ENCODE measurements around the gene SLC17A7. TPM values are rescaled to one million over a fixed set of nuclear protein-coding genes. Genes with fewer than 3 reads are reported as not detected.

SLC17A7 gene
- polyA plus RNA-seq, 6 donors from 2014 or later = not detected

DNA sequence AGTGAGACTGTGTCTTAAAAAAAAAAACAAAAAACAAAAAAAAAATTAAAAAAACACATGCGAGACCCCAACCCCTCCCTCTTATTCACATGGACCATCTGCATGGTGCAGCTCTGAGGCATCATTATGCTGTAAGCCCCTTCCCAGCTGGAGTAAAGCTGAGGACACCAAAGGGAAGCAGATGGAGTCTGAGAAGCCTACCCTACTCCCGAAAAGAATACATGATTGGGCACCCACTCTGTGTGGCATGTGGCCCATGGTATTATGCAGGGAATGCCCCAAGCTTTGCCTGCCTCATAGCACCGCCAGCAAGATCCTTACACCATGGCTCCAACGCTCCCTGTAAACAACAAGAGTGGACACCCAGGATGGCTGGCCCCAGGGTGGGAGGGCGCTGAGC is 22.8 kb downstream of the SLC17A7 start:
- Mint-ChIP-seq H3K27ac (no peak overlapping the region), H3K9me3 (peaks cover 0 to 5% (median 0%) of the 10 kb centered on the region in 7 donors), H3K27me3 (peaks cover 45 to 75% (median 71%) of the 10 kb centered on the region in 3 donors), H3K4me1 (peaks cover 39 to 51% (median 49%) of the 10 kb centered on the region in 3 donors), H3K4me3 (no peak overlapping the region), H3K36me3 (peaks cover 0 to 19% of the 10 kb centered on the region in 2 donors)
- DNase-seq = no peak
- no peak for ATAC-seq (ENCODE audit: low read depth in 2 of 2)

DNA sequence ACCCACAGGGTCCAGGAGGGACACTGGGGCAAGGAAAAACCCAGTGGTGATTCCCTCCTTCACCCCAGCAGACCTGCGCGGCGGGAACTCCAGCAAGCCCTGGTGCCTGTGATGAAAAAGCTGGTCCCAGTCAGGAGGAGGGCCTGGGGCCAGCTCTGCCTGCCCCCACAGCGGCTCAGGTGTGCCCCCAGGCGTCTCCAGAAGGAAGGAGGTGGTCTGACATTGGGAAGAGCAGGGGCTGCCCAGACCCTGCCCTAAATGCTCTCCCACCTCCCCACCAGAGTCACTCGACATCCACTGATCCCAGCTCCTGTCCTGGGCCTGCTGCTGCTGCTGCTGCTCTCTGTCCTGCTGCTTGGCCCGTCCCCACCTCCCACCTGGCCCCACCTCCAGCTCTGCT is 24.2 kb downstream of the SLC17A7 start:
- Mint-ChIP-seq H3K4me3 (peak overlapping the region in 1 of 8 donors; percentile 35), H3K9me3 (peaks cover 0 to 2% (median 0%) of the 10 kb centered on the region in 7 donors), H3K27ac (no peak overlapping the region)

DNA sequence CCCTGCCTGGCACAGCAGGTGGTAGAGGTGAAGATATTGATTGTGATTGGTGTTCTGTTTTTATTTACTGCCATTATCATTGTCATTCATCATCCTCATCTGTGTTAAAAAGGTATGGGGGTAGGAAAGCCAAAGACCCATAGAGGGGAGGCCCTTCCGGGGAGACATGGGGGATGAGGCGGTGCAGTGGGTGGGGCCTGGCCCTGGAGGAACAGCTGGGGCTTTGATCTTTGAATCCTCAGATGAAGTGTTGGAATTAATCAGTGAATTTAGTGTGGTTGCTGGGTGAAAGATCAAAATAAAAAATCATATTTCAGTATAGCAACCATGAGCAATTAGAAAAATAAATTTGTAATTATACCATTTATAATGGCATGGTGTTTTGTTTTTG is 25.5 kb downstream of the SLC17A7 start:
- peaks cover 35 to 52% (median 43%) of the 10 kb centered on the region in 3 donors for H3K4me1 Mint-ChIP-seq
- DNase-seq = no peak
- no peak for ATAC-seq (ENCODE audit: low read depth in 2 of 2)
- peaks cover 0 to 11% of the 10 kb centered on the region in 2 donors for H3K36me3 Mint-ChIP-seq
- peaks cover 29 to 48% (median 44%) of the 10 kb centered on the region in 3 donors for H3K27me3 Mint-ChIP-seq
- peak overlapping the region in 1 of 8 donors; percentile 53 for H3K4me3 Mint-ChIP-seq
- peaks cover 0 to 2% (median 0%) of the 10 kb centered on the region in 7 donors for H3K9me3 Mint-ChIP-seq
- H3K27ac Mint-ChIP-seq = no peak overlapping the region

More for the DNA sequence above, 24.2 kb downstream of the SLC17A7 start:
- peaks cover 0 to 19% of the 10 kb centered on the region in 2 donors for H3K36me3 Mint-ChIP-seq
- H3K4me1 Mint-ChIP-seq = peaks cover 36 to 51% (median 42%) of the 10 kb centered on the region in 3 donors
- peaks cover 39 to 60% (median 57%) of the 10 kb centered on the region in 3 donors for H3K27me3 Mint-ChIP-seq
- DNase-seq (no peak), ATAC-seq (ENCODE audit: low read depth in 2 of 2) (no peak)

DNA sequence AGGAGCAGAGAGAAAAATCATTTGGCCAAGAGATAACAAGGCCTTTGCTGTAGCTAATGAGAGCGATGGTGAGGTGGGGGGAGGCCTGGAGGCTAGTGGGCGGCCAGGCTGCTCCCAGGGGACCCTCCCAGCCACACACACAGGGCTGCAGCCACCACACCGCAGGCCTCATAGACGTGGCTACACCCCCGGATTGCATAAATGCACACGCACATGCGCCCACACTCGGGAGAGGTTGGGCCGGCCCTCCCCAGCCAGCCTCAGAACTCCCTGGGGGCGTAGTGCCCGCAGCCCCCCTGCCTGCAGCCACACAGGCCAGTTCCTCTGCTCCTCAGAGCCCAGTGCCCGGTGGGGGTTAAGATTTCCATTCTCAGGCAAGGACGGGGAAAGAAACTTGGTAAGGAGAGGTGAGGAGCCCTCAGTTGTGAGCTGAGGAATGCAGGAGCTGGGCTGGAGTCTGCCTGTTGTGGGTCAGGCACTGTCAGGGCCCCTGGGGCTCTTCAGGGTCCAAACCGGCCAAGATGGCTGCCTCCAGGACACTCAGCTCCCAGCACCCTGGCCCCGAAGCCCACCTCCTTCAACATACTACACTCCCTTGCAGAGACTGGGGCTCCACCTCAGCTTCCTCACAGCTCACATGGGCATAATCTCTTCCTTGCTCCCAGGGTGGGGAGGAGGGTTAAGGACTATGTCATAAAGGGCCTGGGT is 26.1 kb downstream of the SLC17A7 start:
- no peak for DNase-seq
- ATAC-seq (ENCODE audit: low read depth in 2 of 2) = peak; percentile 35 to 63

DNA sequence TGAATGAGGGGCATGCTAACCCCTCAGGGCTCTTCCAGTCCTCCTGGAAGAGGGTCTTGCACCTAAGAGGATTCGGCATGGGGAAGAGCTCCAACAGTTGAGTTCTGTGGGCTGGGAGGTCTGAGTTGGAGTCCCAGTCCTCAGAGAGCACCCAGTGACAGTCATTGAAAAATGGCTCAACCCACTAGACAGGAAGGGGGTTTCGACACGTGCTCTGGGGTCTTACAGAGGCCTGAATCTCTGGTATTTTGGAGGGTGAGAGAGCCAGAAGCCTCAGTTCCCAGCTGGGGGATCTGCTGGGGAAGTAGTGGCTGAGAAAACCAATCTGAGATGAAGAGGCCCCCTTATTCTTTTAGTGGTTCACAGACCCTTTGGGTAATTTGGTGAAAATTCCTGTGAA is 27.1 kb downstream of the SLC17A7 start:
- H3K36me3 Mint-ChIP-seq = no peaks in the 10 kb centered on the region
- H3K27me3 Mint-ChIP-seq = peaks cover 15 to 32% (median 28%) of the 10 kb centered on the region in 3 donors
- H3K9me3 Mint-ChIP-seq = peaks cover 0 to under 1% (median 0%) of the 10 kb centered on the region in 7 donors
- H3K4me3 Mint-ChIP-seq = no peak overlapping the region
- H3K27ac Mint-ChIP-seq = no peak overlapping the region
- H3K4me1 Mint-ChIP-seq = peaks cover 33 to 52% (median 47%) of the 10 kb centered on the region in 3 donors
- no peak for DNase-seq
- no peak for ATAC-seq (ENCODE audit: low read depth in 2 of 2)

More for the DNA sequence above, 26.1 kb downstream of the SLC17A7 start:
- Mint-ChIP-seq H3K9me3 (peaks cover 0 to 2% (median 0%) of the 10 kb centered on the region in 7 donors), H3K36me3 (peaks cover 0 to 9% of the 10 kb centered on the region in 2 donors), H3K4me1 (peaks cover 32 to 51% (median 41%) of the 10 kb centered on the region in 3 donors), H3K4me3 (peak overlapping the region in 1 of 8 donors; percentile 50), H3K27me3 (peaks cover 25 to 42% (median 38%) of the 10 kb centered on the region in 3 donors), H3K27ac (no peak overlapping the region)

DNA sequence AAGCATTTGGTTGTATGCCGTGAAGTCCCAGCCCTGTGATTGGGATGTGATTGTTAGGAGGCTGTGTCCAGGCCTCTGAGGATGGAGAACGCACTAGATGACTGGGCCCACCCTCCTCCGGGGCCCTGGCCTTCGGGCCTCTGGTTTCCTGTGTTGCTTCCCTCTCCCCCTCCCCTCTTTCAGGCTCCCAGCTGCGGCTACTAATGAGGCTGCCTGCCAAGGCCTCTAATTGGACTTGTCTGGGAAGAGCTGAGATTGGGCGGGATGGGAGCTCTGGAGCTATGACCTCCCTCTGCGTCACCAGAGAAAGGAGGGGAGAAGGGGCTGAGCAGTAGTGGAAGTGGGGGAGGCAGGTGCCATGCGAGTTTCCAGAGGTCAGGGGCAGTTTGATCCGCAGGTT is 28.0 kb downstream of the SLC17A7 start:
- peaks cover 9 to 23% (median 19%) of the 10 kb centered on the region in 3 donors for H3K27me3 Mint-ChIP-seq
- H3K9me3 Mint-ChIP-seq = peaks cover 0 to 1% (median 0%) of the 10 kb centered on the region in 7 donors
- H3K36me3 Mint-ChIP-seq = no peaks in the 10 kb centered on the region
- no peak for ATAC-seq (ENCODE audit: low read depth in 2 of 2)
- peak overlapping the region in 3 of 6 donors; percentile 35 to 89 (median 87) for H3K27ac Mint-ChIP-seq
- H3K4me3 Mint-ChIP-seq = no peak overlapping the region
- no peak for DNase-seq
- peaks cover 42 to 60% (median 51%) of the 10 kb centered on the region in 3 donors for H3K4me1 Mint-ChIP-seq

DNA sequence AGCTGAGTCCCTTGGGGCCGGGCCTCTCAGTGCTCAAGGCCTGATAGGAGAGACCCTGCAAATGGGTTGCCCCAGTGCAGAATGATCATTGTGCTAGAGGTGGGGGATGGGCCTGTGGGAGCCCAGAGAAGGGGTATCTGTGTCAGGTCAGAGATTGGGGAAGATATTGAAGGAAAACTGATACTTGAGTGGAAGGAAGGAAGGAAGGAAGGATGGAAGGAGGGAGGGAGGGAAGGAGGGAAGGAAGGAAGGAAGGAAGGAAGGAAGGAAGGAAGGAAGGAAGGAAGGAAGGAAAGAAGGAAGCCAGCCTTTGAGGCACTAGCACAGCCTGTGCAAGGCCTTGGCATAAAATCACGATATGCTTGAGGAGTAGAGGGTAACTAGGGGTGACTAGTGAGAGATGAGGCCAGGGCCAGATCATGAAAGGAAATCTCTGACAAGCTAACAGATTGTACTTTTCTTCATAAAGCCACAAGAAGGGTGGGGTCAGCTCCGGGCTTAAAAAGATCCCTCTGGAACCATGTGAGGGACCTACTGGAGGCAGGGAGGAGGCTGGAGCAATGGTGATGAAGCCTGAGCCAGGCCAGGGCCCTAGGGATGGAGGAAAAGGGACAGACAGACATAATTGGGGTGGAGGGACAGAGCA is 29.5 kb downstream of the SLC17A7 start:
- Mint-ChIP-seq H3K36me3 (no peaks in the 10 kb centered on the region), H3K9me3 (peaks cover 0 to 1% (median 0%) of the 10 kb centered on the region in 7 donors), H3K4me1 (peaks cover 45 to 60% (median 54%) of the 10 kb centered on the region in 3 donors), H3K27ac (peak overlapping the region; percentile 22 to 96 (median 64)), H3K27me3 (peaks cover 4 to 10% (median 5%) of the 10 kb centered on the region in 3 donors), H3K4me3 (peak overlapping the region in 2 of 8 donors; percentile 36 to 75)
- DNase-seq = no peak
- ATAC-seq (ENCODE audit: low read depth in 2 of 2) = no peak

DNA sequence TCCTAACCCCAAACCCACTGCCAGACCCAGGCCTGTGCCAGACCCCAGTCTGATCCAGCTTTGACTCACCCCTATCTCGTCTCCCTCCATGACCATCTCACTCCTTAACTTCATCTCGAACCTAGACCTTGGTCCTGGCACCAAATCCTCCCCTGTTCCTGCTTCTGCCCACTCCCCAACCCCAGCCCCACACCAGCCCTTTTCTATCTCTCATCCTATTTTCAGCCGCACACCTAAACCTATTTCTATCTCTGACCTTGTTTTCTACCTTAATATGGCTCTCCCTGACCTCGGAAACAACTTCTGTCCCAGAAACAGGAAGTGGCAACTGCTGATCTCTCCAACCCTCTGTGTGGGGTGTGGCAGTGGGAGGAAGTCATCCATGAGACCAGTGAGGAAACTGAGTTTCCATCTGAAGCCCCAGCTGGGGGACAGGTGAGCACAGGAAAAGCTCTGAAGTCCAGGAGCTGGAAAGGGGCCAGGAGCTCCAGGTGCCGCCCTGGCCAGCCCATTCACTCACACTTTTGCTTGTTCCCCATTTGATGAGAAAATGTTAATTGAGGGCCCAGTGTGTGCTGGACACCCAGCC is 31.8 kb downstream of the SLC17A7 start:
- peak overlapping the region in 7 of 8 donors; percentile 47 to 93 (median 81) for H3K4me3 Mint-ChIP-seq
- ATAC-seq (ENCODE audit: low read depth in 2 of 2) (peak; percentile 89 to 91), DNase-seq (peak; percentile 39)
- H3K9me3 Mint-ChIP-seq = peaks cover 0 to 1% (median 0%) of the 10 kb centered on the region in 7 donors
- peak overlapping the region; percentile 71 to 94 (median 84) for H3K27ac Mint-ChIP-seq
- H3K4me1 Mint-ChIP-seq = peaks cover 41 to 61% (median 48%) of the 10 kb centered on the region in 3 donors
- no peaks in the 10 kb centered on the region for H3K36me3 Mint-ChIP-seq
- H3K27me3 Mint-ChIP-seq = no peaks in the 10 kb centered on the region

DNA sequence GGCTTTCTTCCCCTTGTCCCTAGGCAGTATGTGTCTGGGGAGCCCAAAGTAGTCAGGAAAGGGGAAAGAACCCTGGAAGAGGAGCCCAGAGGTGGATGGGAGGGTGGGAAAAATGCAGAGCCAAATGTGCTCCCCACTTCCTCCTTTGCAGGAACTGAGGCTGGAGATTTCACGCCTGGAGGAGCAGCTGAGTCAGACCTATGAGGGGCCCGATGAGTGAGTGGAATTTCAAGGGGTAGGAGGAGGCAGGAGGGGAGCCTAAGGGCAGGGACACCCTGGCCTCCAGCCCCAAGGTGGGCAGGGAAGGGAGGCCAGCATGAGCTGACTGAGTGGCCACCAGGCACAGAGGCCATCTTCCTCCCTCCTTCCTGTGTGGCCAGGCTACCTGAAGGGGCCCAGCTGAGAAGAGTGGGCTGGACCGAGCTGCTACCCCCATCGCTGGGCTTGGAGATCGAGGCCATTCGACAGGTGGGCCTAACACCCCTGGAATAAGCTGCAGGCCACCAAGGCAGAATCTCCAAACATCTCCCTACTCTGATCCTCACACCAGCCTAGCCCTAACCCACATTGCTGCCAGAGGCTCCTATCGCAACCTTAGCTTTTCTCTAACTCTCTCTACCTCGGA is 32.4 kb downstream of the SLC17A7 start:
- Mint-ChIP-seq H3K4me3 (peak overlapping the region in 7 of 8 donors; percentile 30 to 93 (median 81)), H3K9me3 (peaks cover 0 to 1% (median 0%) of the 10 kb centered on the region in 7 donors), H3K4me1 (peaks cover 42 to 67% (median 54%) of the 10 kb centered on the region in 3 donors), H3K27me3 (no peaks in the 10 kb centered on the region), H3K27ac (peak overlapping the region in 5 of 6 donors; percentile 71 to 92 (median 77)), H3K36me3 (no peaks in the 10 kb centered on the region)
- DNase-seq = no peak
- ATAC-seq (ENCODE audit: low read depth in 2 of 2) = no peak

DNA sequence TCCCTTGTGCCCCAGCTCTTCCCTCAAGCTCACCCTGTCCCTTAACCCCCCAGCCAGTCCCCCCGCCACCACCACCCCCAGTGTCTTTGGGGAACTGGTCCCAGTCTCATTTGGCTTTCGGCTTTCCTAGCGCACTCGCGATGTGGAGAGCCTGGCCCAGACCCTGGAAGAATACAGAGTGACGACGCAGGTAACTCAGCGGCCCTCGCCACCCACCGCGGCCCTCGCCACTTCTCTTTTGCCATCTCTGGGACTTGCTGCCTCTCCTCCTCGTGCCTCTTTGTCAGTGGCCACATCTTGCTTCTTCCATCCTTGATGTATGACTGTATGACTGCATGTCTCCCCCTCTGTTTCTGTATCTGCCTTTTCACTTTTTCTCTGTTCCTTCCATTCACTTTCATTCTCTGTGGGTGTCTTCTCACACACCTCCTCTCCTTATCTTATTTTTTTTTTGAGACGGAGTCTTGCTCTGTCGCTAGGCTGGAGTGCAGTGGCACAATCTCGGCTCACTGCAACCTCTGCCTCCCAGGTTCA is 33.8 kb downstream of the SLC17A7 start:
- DNase-seq (no peak), ATAC-seq (ENCODE audit: low read depth in 2 of 2) (no peak)
- Mint-ChIP-seq H3K27ac (peak overlapping the region in 2 of 6 donors; percentile 28 to 85), H3K4me3 (no peak overlapping the region), H3K27me3 (no peaks in the 10 kb centered on the region), H3K36me3 (no peaks in the 10 kb centered on the region), H3K9me3 (peaks cover 0 to 1% (median 0%) of the 10 kb centered on the region in 7 donors), H3K4me1 (peaks cover 52 to 71% (median 67%) of the 10 kb centered on the region in 3 donors)

DNA sequence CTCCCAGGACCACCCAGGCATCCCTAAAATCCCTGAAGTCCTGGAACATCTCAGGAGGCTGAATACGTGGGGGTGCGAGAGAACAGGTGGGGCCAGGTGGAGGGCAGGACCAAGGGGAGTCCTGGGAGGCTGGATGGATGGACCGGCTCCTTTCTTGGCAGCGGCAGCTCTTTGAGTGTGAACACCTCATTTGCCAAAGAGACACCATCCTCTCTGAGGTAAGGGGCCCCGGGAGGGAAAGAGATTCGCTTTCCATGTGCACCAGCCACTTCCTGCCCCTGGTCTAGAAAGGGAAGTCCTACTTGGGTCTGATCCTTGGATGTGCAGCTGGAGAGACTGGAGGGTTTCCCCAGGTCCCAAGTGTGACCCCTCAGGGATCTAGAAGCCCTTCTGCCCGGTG is 34.2 kb downstream of the SLC17A7 start:
- no peak for ATAC-seq (ENCODE audit: low read depth in 2 of 2)
- Mint-ChIP-seq H3K4me1 (peaks cover 47 to 69% (median 68%) of the 10 kb centered on the region in 3 donors), H3K4me3 (no peak overlapping the region), H3K27me3 (no peaks in the 10 kb centered on the region), H3K9me3 (peaks cover 0 to 1% (median 0%) of the 10 kb centered on the region in 7 donors), H3K36me3 (no peaks in the 10 kb centered on the region), H3K27ac (peak overlapping the region in 1 of 6 donors; percentile 28)
- no peak for DNase-seq

DNA sequence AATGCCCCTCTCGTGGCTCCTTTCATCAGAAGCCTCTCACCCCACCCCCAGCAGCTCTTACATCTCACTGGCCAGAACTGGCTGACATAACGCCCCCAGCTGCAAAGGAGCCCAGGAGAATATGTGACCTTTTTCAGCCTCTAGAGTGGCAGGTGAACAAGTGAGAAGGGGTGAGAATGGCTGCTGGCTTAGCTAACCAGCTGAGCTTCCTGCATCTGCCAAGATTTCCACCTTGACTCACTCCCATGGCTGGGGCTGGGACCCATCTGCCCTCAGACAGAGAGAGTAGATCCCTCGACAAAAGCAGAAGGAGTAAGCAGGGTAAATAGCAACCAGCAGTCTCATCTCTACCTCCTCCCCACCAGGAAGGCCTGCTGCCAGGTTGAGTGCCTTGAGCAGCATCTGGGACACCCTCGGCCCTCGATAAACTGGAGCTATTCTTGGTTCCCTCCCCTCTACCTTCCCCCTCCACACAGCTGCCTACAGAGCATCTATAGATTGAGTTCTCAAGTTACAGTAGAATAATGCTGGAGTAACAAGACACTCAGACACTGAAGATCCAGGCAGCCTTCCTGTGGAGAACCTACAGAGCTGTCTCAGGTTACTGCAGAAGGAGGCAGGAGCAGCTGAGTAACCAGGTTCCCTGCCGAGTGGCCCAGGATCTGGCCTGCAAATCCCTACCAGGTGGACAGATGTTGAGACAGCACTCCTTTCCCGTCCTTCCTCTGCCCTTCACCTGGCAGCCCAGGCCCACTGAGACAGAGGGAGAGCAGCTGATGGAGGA is 37.7 kb downstream of the SLC17A7 start:
- DNase-seq (peak; percentile 32), ATAC-seq (ENCODE audit: low read depth in 2 of 2) (peak; percentile 82 to 86)
- H3K4me1 Mint-ChIP-seq = peaks cover 23 to 39% (median 39%) of the 10 kb centered on the region in 3 donors
- peaks cover 0 to 3% (median 2%) of the 10 kb centered on the region in 3 donors for H3K27me3 Mint-ChIP-seq
- H3K4me3 Mint-ChIP-seq = peak overlapping the region in 6 of 8 donors; percentile 20 to 75 (median 60)
- H3K9me3 Mint-ChIP-seq = no peaks in the 10 kb centered on the region
- no peaks in the 10 kb centered on the region for H3K36me3 Mint-ChIP-seq
- peak overlapping the region in 5 of 6 donors; percentile 25 to 94 (median 91) for H3K27ac Mint-ChIP-seq

Measured in naive B cell (primary cell).